ENCODE results near the gene SLC7A7.
"Not testable (repeated sequence)": the region's sequence is repeated elsewhere in the genome, so short reads cannot be mapped to it uniquely, and the experiment has no call there.

Gene SLC7A7

GRCh38 chr14:22856428-22856827 is 41.2 kb upstream of the SLC7A7 start:
- H3K4me2 ChIP-seq (ENCODE audit: low read depth, low read length, poor library complexity, severe bottlenecking), result no peak overlapping the region
- peaks cover 6% of the 10 kb centered on the region for H3K4me1 ChIP-seq (ENCODE audit: insufficient read depth, low read length, poor library complexity, severe bottlenecking)
- H3K36me3 ChIP-seq (ENCODE audit: insufficient read depth, low read length), result no peaks in the 10 kb centered on the region
- no peak overlapping the region for H2AFZ ChIP-seq (ENCODE audit: low read length)
- no peaks in the 10 kb centered on the region for H3K9me2 ChIP-seq (replicated peaks; ENCODE audit: low read depth, low read length)
- no peak overlapping the region for H3K9ac ChIP-seq (ENCODE audit: low read depth, low read length, poor library complexity, severe bottlenecking)
- no peaks in the 10 kb centered on the region for H3K79me2 ChIP-seq (ENCODE audit: insufficient read depth, low read length)
- H3K4me3 ChIP-seq (ENCODE audit: low read length, poor library complexity, severe bottlenecking), result no peak overlapping the region
- TF ChIP-seq CTCF (conservative IDR thresholded peaks at IDR 0.05; ENCODE audit: low read length), result no peak
- no peak for TF ChIP-seq EZH2phosphoT487 (IDR thresholded peaks at IDR 0.05; ENCODE audit: borderline replicate concordance)
- H4K20me1 ChIP-seq (ENCODE audit: insufficient read depth, low read length, poor library complexity, severe bottlenecking), result no peaks in the 10 kb centered on the region
- no peaks in the 10 kb centered on the region for H3F3A ChIP-seq (ENCODE audit: low read depth)
- no peaks in the 10 kb centered on the region for H3K9me3 ChIP-seq (ENCODE audit: insufficient read depth, low read depth, low read length)
- H3K27me3 ChIP-seq (ENCODE audit: insufficient read depth, low read length, poor library complexity, severe bottlenecking), result peaks cover 66% of the 10 kb centered on the region

DNA sequence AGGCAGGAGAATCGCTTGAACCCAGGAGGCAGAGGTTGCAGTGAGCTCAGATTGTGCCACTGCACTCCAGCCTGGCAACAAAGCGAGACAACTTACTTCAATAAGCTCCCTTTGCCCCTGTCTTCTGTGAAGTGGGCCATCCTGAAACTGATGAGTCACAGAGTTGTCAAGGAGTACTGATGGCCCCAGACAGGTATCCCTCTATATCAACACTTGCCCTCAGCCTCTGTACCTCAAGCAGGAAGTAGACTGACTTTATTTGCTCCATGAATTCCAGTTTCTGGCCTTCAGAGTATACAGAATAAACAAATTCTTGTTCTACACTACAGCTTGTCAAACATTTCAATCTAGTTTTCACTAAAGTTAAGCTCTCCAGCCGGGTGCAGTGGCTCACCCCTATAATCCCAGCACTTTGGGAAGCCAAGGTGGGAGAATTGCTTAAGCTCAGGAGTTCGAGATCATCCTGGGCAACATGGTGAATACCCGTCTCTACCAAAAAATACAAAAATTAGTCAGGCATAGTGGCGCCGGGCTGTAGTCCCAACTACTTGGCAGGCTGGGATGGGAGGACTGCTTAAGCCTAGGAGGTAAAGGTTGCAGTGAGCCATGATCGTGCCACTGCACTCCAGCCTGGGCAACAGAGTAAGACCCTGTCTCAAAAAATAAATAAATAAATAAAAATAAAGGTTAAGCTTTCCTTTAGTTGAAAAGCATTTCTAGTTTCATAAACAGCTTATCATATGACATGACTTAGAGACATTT is 39.9 kb upstream of the SLC7A7 start:
- H3K9me2 ChIP-seq (replicated peaks; ENCODE audit: low read depth, low read length), result no peaks in the 10 kb centered on the region
- no peak overlapping the region for H3K9ac ChIP-seq (ENCODE audit: low read depth, low read length, poor library complexity, severe bottlenecking)
- no peak overlapping the region for H2AFZ ChIP-seq (ENCODE audit: low read length)
- no peaks in the 10 kb centered on the region for H3K79me2 ChIP-seq (ENCODE audit: insufficient read depth, low read length)
- H3K9me3 ChIP-seq (ENCODE audit: insufficient read depth, low read depth, low read length), result no peaks in the 10 kb centered on the region
- H3K4me2 ChIP-seq (ENCODE audit: low read depth, low read length, poor library complexity, severe bottlenecking), result no peak overlapping the region
- H3K36me3 ChIP-seq (ENCODE audit: insufficient read depth, low read length), result no peaks in the 10 kb centered on the region
- no peak for TF ChIP-seq EZH2phosphoT487 (IDR thresholded peaks at IDR 0.05; ENCODE audit: borderline replicate concordance)
- TF ChIP-seq CTCF (conservative IDR thresholded peaks at IDR 0.05; ENCODE audit: low read length), result no peak
- H4K20me1 ChIP-seq (ENCODE audit: insufficient read depth, low read length, poor library complexity, severe bottlenecking), result no peaks in the 10 kb centered on the region
- peaks cover 11% of the 10 kb centered on the region for H3K4me1 ChIP-seq (ENCODE audit: insufficient read depth, low read length, poor library complexity, severe bottlenecking)
- H3K27me3 ChIP-seq (ENCODE audit: insufficient read depth, low read length, poor library complexity, severe bottlenecking), result peaks cover 53% of the 10 kb centered on the region
- no peak overlapping the region for H3K4me3 ChIP-seq (ENCODE audit: low read length, poor library complexity, severe bottlenecking)
- no peaks in the 10 kb centered on the region for H3F3A ChIP-seq (ENCODE audit: low read depth)

GRCh38 chr14:22854296-22854695 is 39.1 kb upstream of the SLC7A7 start:
- peaks cover 11% of the 10 kb centered on the region for H3K4me1 ChIP-seq (ENCODE audit: insufficient read depth, low read length, poor library complexity, severe bottlenecking)
- not testable (repeated sequence) for H3F3A ChIP-seq (ENCODE audit: low read depth); H3K4me2 ChIP-seq (ENCODE audit: low read depth, low read length, poor library complexity, severe bottlenecking); H2AFZ ChIP-seq (ENCODE audit: low read length); H3K4me3 ChIP-seq (ENCODE audit: low read length, poor library complexity, severe bottlenecking); H3K36me3 ChIP-seq (ENCODE audit: insufficient read depth, low read length); H3K79me2 ChIP-seq (ENCODE audit: insufficient read depth, low read length); H4K20me1 ChIP-seq (ENCODE audit: insufficient read depth, low read length, poor library complexity, severe bottlenecking); H3K9ac ChIP-seq (ENCODE audit: low read depth, low read length, poor library complexity, severe bottlenecking); H3K9me2 ChIP-seq (replicated peaks; ENCODE audit: low read depth, low read length); H3K9me3 ChIP-seq (ENCODE audit: insufficient read depth, low read depth, low read length)
- H3K27me3 ChIP-seq (ENCODE audit: insufficient read depth, low read length, poor library complexity, severe bottlenecking), result peaks cover 45% of the 10 kb centered on the region

Measured in Loucy (cell line).